ENCODE measurements around the gene PRPF40A.

GRCh38 chr2:152611458-152612231 lies 105.6 kb downstream of the PRPF40A start:
- no peak for TF ChIP-seq CTCF (conservative IDR thresholded peaks at IDR 0.05; ENCODE audit: low read depth in 2 of 2)
- TF ChIP-seq CREB1 (CRISPR knock-in tag; IDR thresholded peaks at IDR 0.05; ENCODE audit: low read depth) = no peak
- TF ChIP-seq POLR2AphosphoS5 (IDR thresholded peaks at IDR 0.05; ENCODE audit: low read depth) = no peak
- no peak for TF ChIP-seq JUNB (IDR thresholded peaks at IDR 0.05; ENCODE audit: unreplicated experiment)
- TF ChIP-seq REST (IDR thresholded peaks at IDR 0.05; ENCODE audit: unreplicated experiment) = no peak
- no peak for TF ChIP-seq ZNF462 (CRISPR knock-in tag; IDR thresholded peaks at IDR 0.05)
- no peak for TF ChIP-seq EZH2phosphoT487 (IDR thresholded peaks at IDR 0.05; ENCODE audit: unreplicated experiment)
- no peak for TF ChIP-seq ETS1 (IDR thresholded peaks at IDR 0.05)
- no peak for TF ChIP-seq EZH2 (IDR thresholded peaks at IDR 0.05; ENCODE audit: low read depth, unreplicated experiment)
- TF ChIP-seq NANOG (IDR thresholded peaks at IDR 0.05; ENCODE audit: borderline replicate concordance) = no peak
- no peak for TF ChIP-seq ZNF114 (CRISPR knock-in tag; IDR thresholded peaks at IDR 0.05)
- no peak for TF ChIP-seq ZNF331 (CRISPR knock-in tag; IDR thresholded peaks at IDR 0.05; ENCODE audit: low read depth)
- no peak for TF ChIP-seq STAT1 (IDR thresholded peaks at IDR 0.05; ENCODE audit: unreplicated experiment)
